Measurements from ENCODE around the gene KCMF1. TPM values are rescaled to one million over a fixed set of nuclear protein-coding genes. Genes with fewer than 3 reads are reported as not detected.
"Not testable (repeated sequence)": the region's sequence is repeated elsewhere in the genome, so short reads cannot be mapped to it uniquely, and the experiment has no call there.

Gene KCMF1
- total and polyA plus RNA-seq, 2 donors (not counting 1 experiment from before 2014, with no cell fraction given): 43.7 to 81.5 TPM

DNA sequence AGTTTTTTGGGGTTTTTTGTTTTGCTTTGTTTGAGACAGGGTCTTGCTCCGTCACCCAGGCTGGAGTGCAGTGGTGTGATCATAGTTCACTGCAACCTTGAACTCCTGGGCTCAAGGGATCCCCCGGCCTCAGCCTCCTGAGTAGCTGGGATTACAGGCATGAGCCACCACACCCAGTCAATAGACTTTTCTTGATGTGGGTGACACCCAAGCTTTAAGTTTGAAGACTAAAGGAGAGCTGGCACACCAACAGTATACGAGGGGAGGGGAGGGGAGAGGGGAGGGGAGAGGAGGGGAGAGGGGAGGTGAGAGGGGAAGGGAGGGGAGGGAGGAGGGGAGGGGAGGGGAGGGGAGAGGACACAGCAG, 25.1 kb upstream of the KCMF1 start:
- not testable (repeated sequence) for H3K79me2 ChIP-seq (ENCODE audit: control insufficient read depth, insufficient read depth, low read length); H3K9me3 Mint-ChIP-seq (ENCODE audit: insufficient read depth); ATAC-seq (ENCODE audit: low read depth); H3K9me3 ChIP-seq (ENCODE audit: control extremely low read depth in 1 of 3, control insufficient read depth in 2 of 3, insufficient read depth in 1 of 3, low read length in 2 of 3); H3K9ac ChIP-seq (ENCODE audit: low read length); H3K27me3 ChIP-seq (replicated peaks in 1 of 4; ENCODE audit: control extremely low read depth in 1 of 4, control insufficient read depth in 3 of 4, insufficient read depth in 4 of 4, low read length in 3 of 4); H3K27me3 Mint-ChIP-seq; H3K36me3 ChIP-seq (replicated peaks in 1 of 2; ENCODE audit: control extremely low read depth in 1 of 2, control insufficient read depth in 1 of 2, extremely low read depth in 1 of 2, insufficient read depth in 2 of 2, low read length in 1 of 2); H4K20me1 ChIP-seq (ENCODE audit: control insufficient read depth, insufficient read depth, low read length, poor library complexity, severe bottlenecking)
- Histone ChIP-seq H3K4me2 (replicated peaks; ENCODE audit: low read depth, low read length, poor library complexity, severe bottlenecking) (peak overlapping the region; percentile 71), H2AFZ (ENCODE audit: insufficient read depth, low read depth, low read length, poor library complexity, severe bottlenecking) (peak overlapping the region; percentile 71), H3K4me3 (ENCODE audit: control extremely low read depth in 1 of 5, extremely low read depth in 1 of 5, insufficient read depth in 1 of 5, low read depth in 2 of 5, low read length in 4 of 5) (peak overlapping the region in 3 of 5 experiments; percentile 25 to 39 (median 36)), H3K4me1 (ENCODE audit: control insufficient read depth in 2 of 2, insufficient read depth in 2 of 2, low read length in 2 of 2) (peaks cover 50 to 61% of the 10 kb centered on the region in 2 donors), H3K27ac (ENCODE audit: low read length in 2 of 2) (peak overlapping the region; percentile 78 to 87)
- DNase-seq: peak; percentile 10
- peak overlapping the region; percentile 93 for H3K27ac Mint-ChIP-seq
- 40% methylated on average over 2 of the region's 3 CpGs for WGBS (ENCODE audit: insufficient coverage)
- POLR2A ChIA-PET: interaction anchor here (0.5 to 2.5 kb wide), 10 partner anchors 14 to 57 kb away, joined by 3 to 28 read pairs (median 5); partner anchors contain the start of gene KCMF1
- CTCF ChIA-PET: interaction anchor here (0.9 to 11.9 kb wide), 20 partner anchors 8 to 448 kb away, joined by 3 to 168 read pairs (median 8); partner anchors contain the start of genes KCMF1 and TMSB10
- intact Hi-C loops (cut with micrococcal nuclease): loop anchor here (1.0 kb wide), 3 partner anchors 18 to 23 kb away; no protein-coding TSS in a partner anchor
- peaks cover 50% of the 10 kb centered on the region for H3K4me1 Mint-ChIP-seq
- H3K4me3 Mint-ChIP-seq: peak overlapping the region; percentile 79

DNA sequence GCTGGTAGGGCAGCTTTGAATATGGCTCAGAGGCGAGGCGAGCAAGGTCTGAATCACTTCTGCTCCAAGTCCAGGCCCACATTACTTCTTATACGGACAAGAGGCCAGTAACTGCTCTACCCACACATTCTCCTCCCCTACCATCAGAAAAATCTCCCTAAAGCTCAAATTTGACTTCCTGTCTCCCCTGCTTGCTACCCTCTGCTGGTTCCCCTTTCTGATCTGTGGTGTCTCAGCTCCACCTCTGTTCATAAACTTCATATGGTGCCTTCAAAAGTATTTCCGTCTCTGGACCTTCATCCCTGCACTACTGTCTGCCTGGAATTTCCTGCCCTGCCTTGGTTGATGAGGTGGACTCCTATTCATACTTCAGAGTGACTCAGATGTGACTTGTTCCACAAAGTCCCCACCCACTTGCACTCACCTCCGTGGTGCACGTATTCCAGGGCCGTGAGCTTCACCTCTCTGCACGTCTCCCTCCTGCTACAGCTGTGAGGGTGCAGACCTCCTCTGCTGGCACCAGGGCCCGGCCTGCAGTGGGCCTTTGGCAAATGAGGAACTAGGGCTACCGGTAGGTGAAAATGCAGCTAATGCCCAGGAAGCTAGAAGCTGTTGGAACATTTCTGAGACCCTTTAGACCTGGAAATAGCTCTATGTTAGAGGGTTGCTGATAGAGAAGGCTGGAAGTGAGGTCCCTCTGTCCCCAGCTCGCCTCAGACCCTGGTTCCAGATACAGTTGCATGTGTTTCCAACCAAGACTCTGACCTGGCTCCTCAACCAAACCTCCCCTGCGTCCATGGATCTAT, 24.6 kb upstream of the KCMF1 start:
- H3K36me3 ChIP-seq (replicated peaks in 1 of 2; ENCODE audit: control extremely low read depth in 1 of 2, control insufficient read depth in 1 of 2, extremely low read depth in 1 of 2, insufficient read depth in 2 of 2, low read length in 1 of 2): no peaks in the 10 kb centered on the region
- H3K27me3 ChIP-seq (replicated peaks in 1 of 4; ENCODE audit: control extremely low read depth in 1 of 4, control insufficient read depth in 3 of 4, insufficient read depth in 4 of 4, low read length in 3 of 4): no peaks in the 10 kb centered on the region
- no peaks in the 10 kb centered on the region for H3K9me3 ChIP-seq (ENCODE audit: control extremely low read depth in 1 of 3, control insufficient read depth in 2 of 3, insufficient read depth in 1 of 3, low read length in 2 of 3)
- peaks cover 3% of the 10 kb centered on the region for H3K79me2 ChIP-seq (ENCODE audit: control insufficient read depth, insufficient read depth, low read length)
- peak overlapping the region in 4 of 5 experiments; percentile 14 to 48 (median 32) for H3K4me3 ChIP-seq (ENCODE audit: control extremely low read depth in 1 of 5, extremely low read depth in 1 of 5, insufficient read depth in 1 of 5, low read depth in 2 of 5, low read length in 4 of 5)
- peak overlapping the region; percentile 79 for H3K4me3 Mint-ChIP-seq
- peak overlapping the region; percentile 93 for H3K27ac Mint-ChIP-seq
- WGBS (ENCODE audit: insufficient coverage): 10% methylated on average over 10 of the region's 12 CpGs
- intact Hi-C loops (cut with micrococcal nuclease): loop anchor here (1.0 kb wide), 3 partner anchors 18 to 23 kb away; no protein-coding TSS in a partner anchor
- no peaks in the 10 kb centered on the region for H3K27me3 Mint-ChIP-seq
- H3K27ac ChIP-seq (ENCODE audit: low read length in 2 of 2): peak overlapping the region; percentile 78 to 87
- peak; percentile 86 for ATAC-seq (ENCODE audit: low read depth)
- H3K4me1 ChIP-seq (ENCODE audit: control insufficient read depth in 2 of 2, insufficient read depth in 2 of 2, low read length in 2 of 2): peaks cover 44 to 55% of the 10 kb centered on the region in 2 donors
- peak; percentile 83 for DNase-seq
- peak overlapping the region; percentile 71 for H3K4me2 ChIP-seq (replicated peaks; ENCODE audit: low read depth, low read length, poor library complexity, severe bottlenecking)
- POLR2A ChIA-PET: interaction anchor here (0.5 to 2.5 kb wide), 11 partner anchors 14 to 67 kb away, joined by 3 to 28 read pairs (median 5); partner anchors contain the start of gene KCMF1
- H4K20me1 ChIP-seq (ENCODE audit: control insufficient read depth, insufficient read depth, low read length, poor library complexity, severe bottlenecking): no peaks in the 10 kb centered on the region
- no peak for TF ChIP-seq EZH2 (IDR thresholded peaks at IDR 0.05; ENCODE audit: borderline replicate concordance, insufficient read depth, low read depth, low read length, poor library complexity, severe bottlenecking)
- TF ChIP-seq, protein P1, sequence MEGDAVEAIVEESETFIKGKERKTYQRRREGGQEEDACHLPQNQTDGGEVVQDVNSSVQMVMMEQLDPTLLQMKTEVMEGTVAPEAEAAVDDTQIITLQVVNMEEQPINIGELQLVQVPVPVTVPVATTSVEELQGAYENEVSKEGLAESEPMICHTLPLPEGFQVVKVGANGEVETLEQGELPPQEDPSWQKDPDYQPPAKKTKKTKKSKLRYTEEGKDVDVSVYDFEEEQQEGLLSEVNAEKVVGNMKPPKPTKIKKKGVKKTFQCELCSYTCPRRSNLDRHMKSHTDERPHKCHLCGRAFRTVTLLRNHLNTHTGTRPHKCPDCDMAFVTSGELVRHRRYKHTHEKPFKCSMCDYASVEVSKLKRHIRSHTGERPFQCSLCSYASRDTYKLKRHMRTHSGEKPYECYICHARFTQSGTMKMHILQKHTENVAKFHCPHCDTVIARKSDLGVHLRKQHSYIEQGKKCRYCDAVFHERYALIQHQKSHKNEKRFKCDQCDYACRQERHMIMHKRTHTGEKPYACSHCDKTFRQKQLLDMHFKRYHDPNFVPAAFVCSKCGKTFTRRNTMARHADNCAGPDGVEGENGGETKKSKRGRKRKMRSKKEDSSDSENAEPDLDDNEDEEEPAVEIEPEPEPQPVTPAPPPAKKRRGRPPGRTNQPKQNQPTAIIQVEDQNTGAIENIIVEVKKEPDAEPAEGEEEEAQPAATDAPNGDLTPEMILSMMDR (IDR thresholded peaks at IDR 0.05): no peak
- CTCF ChIA-PET: interaction anchor here (0.5 to 11.9 kb wide), 23 partner anchors 8 to 449 kb away, joined by 3 to 168 read pairs (median 7); partner anchors contain the start of genes KCMF1, TGOLN2 and TMSB10
- no peaks in the 10 kb centered on the region for H3K9me3 Mint-ChIP-seq (ENCODE audit: insufficient read depth)
- peaks cover 45% of the 10 kb centered on the region for H3K4me1 Mint-ChIP-seq
- peak overlapping the region; percentile 41 for H3K9ac ChIP-seq (ENCODE audit: low read length)
- H2AFZ ChIP-seq (ENCODE audit: insufficient read depth, low read depth, low read length, poor library complexity, severe bottlenecking): peak overlapping the region; percentile 71
